ENCODE data around the gene GINS1. TPM values are rescaled to one million over a fixed set of nuclear protein-coding genes. Genes with fewer than 3 reads are reported as not detected.

The GINS1 gene
- total RNA-seq = 1 to 10 TPM; 2.2 to 6.0 TPM

DNA sequence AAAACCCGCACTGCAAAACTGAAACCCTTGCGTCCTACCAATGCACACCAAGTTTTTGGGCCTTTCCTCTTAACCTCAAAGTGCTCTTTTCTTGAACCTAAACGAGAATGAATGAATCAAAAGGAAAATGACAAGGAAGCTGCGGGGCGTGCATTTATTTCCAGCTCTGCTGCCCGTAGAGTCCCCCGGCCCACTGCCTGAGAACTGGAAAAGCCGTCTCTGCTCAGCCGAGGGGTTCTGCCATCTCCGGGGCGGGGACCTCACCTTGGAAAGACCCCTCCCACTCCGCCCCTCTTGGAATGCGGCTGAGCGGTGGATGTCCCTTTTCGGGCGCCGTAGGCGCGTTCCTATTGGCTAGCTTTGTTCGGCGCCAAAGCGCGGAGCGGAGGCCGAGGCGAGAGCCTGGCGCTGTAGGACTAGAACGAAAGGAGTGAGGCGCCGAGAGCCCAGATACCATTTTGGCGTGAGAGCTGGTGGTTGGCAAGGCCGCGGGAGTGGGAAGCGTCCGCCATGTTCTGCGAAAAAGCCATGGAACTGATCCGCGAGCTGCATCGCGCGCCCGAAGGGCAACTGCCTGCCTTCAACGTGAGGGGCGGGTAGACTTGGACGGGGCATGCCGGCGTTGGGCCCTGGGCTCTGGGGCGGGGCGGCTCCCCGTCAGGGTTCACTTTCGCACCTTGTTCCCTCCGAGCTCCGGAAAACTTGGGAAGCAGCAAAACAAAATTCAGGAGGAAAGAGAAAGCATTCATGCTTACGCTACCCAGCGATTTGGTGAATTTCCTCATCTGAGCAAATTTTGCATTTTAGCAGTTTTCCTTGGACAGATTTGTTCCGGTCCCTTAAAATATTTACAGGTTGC lies at the start of gene GINS1:
TSS of gene GINS1 (plus strand) at position 363 of the 859 bp plus-strand sequence. CDS start at position 511, 148 bp downstream.
- Histone ChIP-seq H3K4me1 (replicated peaks) (peaks cover 3% of the 10 kb centered on the region), H3K36me3 (no peaks in the 10 kb centered on the region), H3K4me3 (peak within 1 kb of the TSS; percentile 42 to 46), H3K27me3 (replicated peaks; ENCODE audit: insufficient read depth) (no peaks in the 10 kb centered on the region), H3K27ac (peak within 1 kb of the TSS; percentile 7 to 52), H3K9me3 (no peaks in the 10 kb centered on the region)
- intact Hi-C loops (cut with DNase I) = loop anchor here (5.0 kb wide), 1 partner anchor 415 kb away; the partner anchor contains the start of gene APMAP
- TF ChIP-seq, protein P1, sequence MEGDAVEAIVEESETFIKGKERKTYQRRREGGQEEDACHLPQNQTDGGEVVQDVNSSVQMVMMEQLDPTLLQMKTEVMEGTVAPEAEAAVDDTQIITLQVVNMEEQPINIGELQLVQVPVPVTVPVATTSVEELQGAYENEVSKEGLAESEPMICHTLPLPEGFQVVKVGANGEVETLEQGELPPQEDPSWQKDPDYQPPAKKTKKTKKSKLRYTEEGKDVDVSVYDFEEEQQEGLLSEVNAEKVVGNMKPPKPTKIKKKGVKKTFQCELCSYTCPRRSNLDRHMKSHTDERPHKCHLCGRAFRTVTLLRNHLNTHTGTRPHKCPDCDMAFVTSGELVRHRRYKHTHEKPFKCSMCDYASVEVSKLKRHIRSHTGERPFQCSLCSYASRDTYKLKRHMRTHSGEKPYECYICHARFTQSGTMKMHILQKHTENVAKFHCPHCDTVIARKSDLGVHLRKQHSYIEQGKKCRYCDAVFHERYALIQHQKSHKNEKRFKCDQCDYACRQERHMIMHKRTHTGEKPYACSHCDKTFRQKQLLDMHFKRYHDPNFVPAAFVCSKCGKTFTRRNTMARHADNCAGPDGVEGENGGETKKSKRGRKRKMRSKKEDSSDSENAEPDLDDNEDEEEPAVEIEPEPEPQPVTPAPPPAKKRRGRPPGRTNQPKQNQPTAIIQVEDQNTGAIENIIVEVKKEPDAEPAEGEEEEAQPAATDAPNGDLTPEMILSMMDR (IDR thresholded peaks at IDR 0.05) = no peak
- TF ChIP-seq POLR2AphosphoS5 (IDR thresholded peaks at IDR 0.05) = peak; percentile 94
- TF ChIP-seq POLR2A (IDR thresholded peaks at IDR 0.05) = no peak
- peak; percentile 71 for DNase-seq (ENCODE audit: low spot score)
- under 1% methylated on average over 48 of the region's 56 CpGs for WGBS

DNA sequence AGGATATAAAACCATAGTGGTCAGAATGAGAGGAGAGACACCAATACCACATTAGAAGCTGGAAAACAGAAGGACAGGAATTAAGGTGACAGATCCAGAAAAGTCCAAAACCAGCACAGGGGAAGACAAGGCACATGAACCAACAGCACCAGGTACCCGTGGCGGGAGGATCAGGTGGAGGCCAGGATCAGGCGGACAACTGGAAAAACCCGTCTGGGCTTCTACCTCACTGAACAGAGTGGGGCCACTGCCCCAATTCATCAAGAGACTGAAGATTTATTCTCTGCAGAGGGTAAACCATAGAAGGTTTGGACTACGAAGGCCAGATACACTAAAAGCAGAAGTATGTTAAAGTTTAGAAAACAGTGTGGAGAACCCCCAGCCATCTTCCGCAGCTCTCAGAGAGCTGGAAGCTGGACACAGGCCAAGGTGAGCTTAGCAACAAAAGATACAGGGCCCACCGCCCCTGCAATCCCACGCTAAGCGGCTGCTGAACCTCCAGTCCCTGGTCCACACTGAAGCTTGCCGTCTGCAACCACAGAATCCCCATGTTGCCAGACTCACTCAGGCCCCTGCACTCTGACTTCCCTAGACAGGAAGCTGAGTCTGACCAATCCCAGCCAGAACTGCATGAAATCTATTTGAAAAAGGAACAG lies 46.7 kb upstream of the GINS1 start:
- Histone ChIP-seq H3K4me1 (replicated peaks) (peaks cover 2% of the 10 kb centered on the region), H3K36me3 (no peaks in the 10 kb centered on the region), H3K27ac (no peak overlapping the region), H3K4me3 (no peak overlapping the region), H3K27me3 (replicated peaks; ENCODE audit: insufficient read depth) (no peaks in the 10 kb centered on the region), H3K9me3 (no peaks in the 10 kb centered on the region)
- TF ChIP-seq, protein P1 (IDR thresholded peaks at IDR 0.05) = no peak
- TF ChIP-seq POLR2AphosphoS5 (IDR thresholded peaks at IDR 0.05) = peak; percentile 28
- TF ChIP-seq POLR2A (IDR thresholded peaks at IDR 0.05) = no peak
- WGBS = 62% methylated on average over 10 of the region's 10 CpGs
- intact Hi-C loops (cut with DNase I) = no loop called here
- DNase-seq (ENCODE audit: low spot score) = peak; percentile 68

DNA sequence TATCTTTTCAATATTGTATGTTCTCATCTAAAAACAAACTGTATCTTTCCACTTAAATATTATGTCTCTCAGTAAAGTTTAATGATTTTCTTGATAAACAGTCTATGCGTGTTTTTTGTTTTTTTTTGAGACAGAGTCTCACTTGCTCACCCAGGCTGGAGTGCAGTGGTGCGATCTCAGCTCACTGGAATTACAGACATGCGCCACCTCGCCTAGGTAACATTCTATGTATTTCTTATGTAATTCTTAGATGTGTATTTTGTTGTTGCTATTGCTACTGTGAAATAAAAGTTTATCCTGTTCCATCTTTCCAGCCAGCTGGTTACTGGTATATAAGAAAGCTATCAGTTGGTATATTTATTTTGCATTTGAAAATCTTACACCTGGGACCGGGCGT lies 46.2 kb upstream of the GINS1 start:
- no peak for DNase-seq (ENCODE audit: low spot score)
- H3K4me1 ChIP-seq (replicated peaks) = peaks cover 2% of the 10 kb centered on the region
- no peaks in the 10 kb centered on the region for H3K36me3 ChIP-seq
- H3K27me3 ChIP-seq (replicated peaks; ENCODE audit: insufficient read depth) = no peaks in the 10 kb centered on the region
- TF ChIP-seq POLR2AphosphoS5 (IDR thresholded peaks at IDR 0.05) (no peak), POLR2A (IDR thresholded peaks at IDR 0.05) (no peak)
- TF ChIP-seq, protein P1 (IDR thresholded peaks at IDR 0.05) = no peak
- no peaks in the 10 kb centered on the region for H3K9me3 ChIP-seq
- intact Hi-C loops (cut with DNase I) = no loop called here
- WGBS = 88% methylated on average over 6 of the region's 6 CpGs
- no peak overlapping the region for H3K27ac ChIP-seq
- H3K4me3 ChIP-seq = no peak overlapping the region

DNA sequence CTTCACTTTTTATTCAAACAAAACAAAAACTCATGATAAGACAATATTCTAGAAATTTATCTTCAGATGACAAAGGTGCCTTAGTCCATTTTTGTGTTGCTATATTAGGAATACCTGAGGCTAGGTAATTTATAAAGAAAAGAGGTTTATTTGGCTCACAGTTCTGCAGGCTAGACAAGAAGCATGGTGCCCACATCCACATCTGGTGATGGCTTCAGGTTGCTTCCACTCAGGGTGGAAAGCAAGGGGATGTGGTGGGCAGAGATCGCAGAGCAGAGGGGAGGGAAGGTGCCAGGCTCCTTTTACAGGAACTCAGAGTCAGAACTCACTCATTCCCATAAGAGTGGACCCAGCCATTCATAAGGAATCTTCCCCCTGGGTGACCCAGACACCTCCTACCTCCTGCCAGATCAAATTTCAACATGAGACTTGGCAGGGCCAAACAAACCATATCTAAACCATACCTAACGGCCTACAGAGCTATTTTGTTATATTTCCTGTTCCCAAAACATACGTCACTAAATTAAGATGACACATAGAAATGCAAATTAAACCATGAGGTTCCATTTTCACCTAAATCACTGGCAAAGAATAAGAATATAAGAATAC lies 43.2 kb upstream of the GINS1 start:
- Histone ChIP-seq H3K9me3 (no peaks in the 10 kb centered on the region), H3K4me1 (replicated peaks) (peaks cover 2% of the 10 kb centered on the region), H3K27ac (no peak overlapping the region), H3K36me3 (no peaks in the 10 kb centered on the region), H3K27me3 (replicated peaks; ENCODE audit: insufficient read depth) (no peaks in the 10 kb centered on the region), H3K4me3 (no peak overlapping the region)
- intact Hi-C loops (cut with DNase I) = no loop called here
- DNase-seq (ENCODE audit: low spot score) = no peak
- TF ChIP-seq, protein P1 (IDR thresholded peaks at IDR 0.05) = no peak
- TF ChIP-seq POLR2A (IDR thresholded peaks at IDR 0.05) (no peak), POLR2AphosphoS5 (IDR thresholded peaks at IDR 0.05) (no peak)
- 69% methylated on average over 3 of the region's 3 CpGs for WGBS
